Esophagus squamous epithelium (tissue), 5 donors: ENCODE results near the gene ARMCX5. TPM values are rescaled to one million over a fixed set of nuclear protein-coding genes. Genes with fewer than 3 reads are reported as not detected.
A peak's percentile ranks its signal among the peaks of the same experiment; 100 is the strongest.

Experiments used
- DNase-seq: peaks from one replicate; lab custom pipeline; 2025; lab: John Stamatoyannopoulos, UW
- H3K27ac ChIP-seq, 4 donors: fragments of 200-600 bp; sonication (generic); one replicate each; pipeline ENCODE4 v1.5.1; 2016 to 2019; ENCODE audit warnings: mild to moderate bottlenecking in 1 of 4
- H3K27me3 ChIP-seq, 4 donors: fragments of 200-600 bp; sonication (generic); 1 replicate in 3 of 4; 2 replicates in 1 of 4; pipeline versions ENCODE4 v1.5.1 to v1.6.0; 2017 to 2021; ENCODE audit warnings: antibody characterized with exemption in 1 of 4
- H3K36me3 ChIP-seq, 3 donors: fragments of 200-600 bp; sonication (generic); one replicate each; pipeline ENCODE4 v1.5.1; 2016 to 2019
- H3K4me1 ChIP-seq, 3 donors: fragments of 200-600 bp; sonication (generic); one replicate each; pipeline ENCODE4 v1.5.1; 2017 to 2019
- H3K4me3 ChIP-seq, 4 donors: fragments of 200-600 bp; sonication (generic); 1 replicate in 3 of 4; 2 replicates in 1 of 4; pipeline ENCODE4 v1.5.1; 2016 to 2019; ENCODE audit warnings: mild to moderate bottlenecking in 2 of 4, moderate library complexity in 1 of 4
- H3K9me3 ChIP-seq, 3 donors: fragments of 200-600 bp; sonication (generic); one replicate each; pipeline ENCODE4 v1.5.1; 2016 to 2019
- POLR2A ChIP-seq, 4 donors: fragments of 450-650 bp; IDR thresholded peaks; one replicate each; pipeline ENCODE4 v1.6.1; 2017; ENCODE audit warnings: antibody characterized with exemption in 4 of 4, mild to moderate bottlenecking in 4 of 4, moderate library complexity in 3 of 4
- WGBS, 2 donors: methylation state at CpG; one replicate each; pipeline ENCODE4 v1.1.5; 2018; 5-methylcytosine and 5-hydroxymethylcytosine counted together
- intact Hi-C: fragments of 100-400 bp; cut with DNase I; formaldehyde crosslinking; loops from one replicate; pipeline ENCODE4 v1.15.0; 2022
- total RNA-seq, 4 donors: library from RNA; depleted of rRNA; stranded (reverse); fragments of >200 nt; gene quantifications; one replicate each; pipeline ENCODE4 v1.1.0, GENCODE V29; 2016
- TF ChIP-seq, protein P1 (sequence below), 6 experiments: fragments of 450-650 bp in 4 of 6; fragments of 200-600 bp in 2 of 6; sonication (generic) in 2 of 6; IDR thresholded peaks; one replicate each; pipeline ENCODE4 v1.5.1; 2016 to 2019; ENCODE audit warnings: antibody characterized with exemption in 6 of 6, mild to moderate bottlenecking in 4 of 6, moderate library complexity in 4 of 6
- donor health status: DM: yes; HTN: yes; CAD: no.

ARMCX5 gene
- 10 to 100 TPM in 3 of 4 donors, 1 to 10 TPM in 1; 7.9 to 15.1 (median 12.9) TPM for total RNA-seq

DNA sequence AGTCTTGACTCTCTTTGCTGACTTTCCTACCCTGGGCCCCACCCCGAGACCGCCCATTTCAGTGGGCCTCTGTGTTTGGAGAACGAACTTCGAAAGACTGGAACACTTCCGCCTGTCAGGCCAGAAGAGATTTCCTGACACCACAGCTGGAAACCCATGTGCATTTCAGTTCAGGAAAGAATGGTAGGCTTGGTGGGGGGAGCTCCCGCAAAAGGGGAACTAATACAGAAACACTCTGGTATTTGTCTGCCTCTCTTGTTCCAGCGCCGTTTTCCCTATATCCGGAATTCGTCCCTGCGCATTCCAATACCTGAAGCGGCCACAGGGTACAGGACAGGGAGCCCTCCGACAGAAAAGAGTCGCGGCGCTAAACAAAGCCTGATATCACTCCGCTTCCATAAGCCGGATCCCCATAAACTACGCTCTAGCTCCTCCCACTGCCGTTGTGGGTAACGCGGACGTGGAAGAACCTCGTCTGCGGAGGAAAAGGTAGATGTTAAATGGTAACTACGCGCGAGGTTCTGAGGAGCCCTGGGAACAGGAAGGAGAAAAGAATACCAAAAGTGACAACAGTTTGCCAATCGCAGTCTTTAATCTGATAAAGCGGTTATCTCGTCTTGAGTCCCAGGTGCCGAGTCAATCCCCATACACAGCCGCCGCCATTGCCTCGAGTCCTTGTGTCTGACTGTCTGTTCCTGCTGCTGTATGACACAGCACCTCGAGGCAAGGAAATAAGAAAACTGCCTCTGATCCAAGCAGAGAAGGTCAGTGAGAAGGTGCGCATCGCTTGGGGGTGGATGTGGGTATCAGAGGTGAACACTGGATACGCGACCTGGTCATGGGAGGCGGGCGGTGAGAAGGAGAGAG is at the start of gene ARMCX5:
ARMCX5 (plus strand) TSS at position 432 of the 867 bp plus-strand sequence. CDS start 2,627 bp downstream, outside the sequence.
- Histone ChIP-seq H3K27ac (peak within 1 kb of the TSS; percentile 69 to 85 (median 82)), H3K9me3 (no peaks in the 10 kb centered on the region), H3K4me1 (peaks cover 0 to 20% (median 0%) of the 10 kb centered on the region in 3 donors), H3K36me3 (peaks cover 0 to 14% (median 0%) of the 10 kb centered on the region in 3 donors), H3K4me3 (peak within 1 kb of the TSS; percentile 46 to 68 (median 60)), H3K27me3 (no peaks in the 10 kb centered on the region)
- intact Hi-C loops, result no loop called here
- 3 to 50% methylated on average over 22 to 42 of the region's 42 CpGs for WGBS, 2 donors
- TF ChIP-seq, protein P1, sequence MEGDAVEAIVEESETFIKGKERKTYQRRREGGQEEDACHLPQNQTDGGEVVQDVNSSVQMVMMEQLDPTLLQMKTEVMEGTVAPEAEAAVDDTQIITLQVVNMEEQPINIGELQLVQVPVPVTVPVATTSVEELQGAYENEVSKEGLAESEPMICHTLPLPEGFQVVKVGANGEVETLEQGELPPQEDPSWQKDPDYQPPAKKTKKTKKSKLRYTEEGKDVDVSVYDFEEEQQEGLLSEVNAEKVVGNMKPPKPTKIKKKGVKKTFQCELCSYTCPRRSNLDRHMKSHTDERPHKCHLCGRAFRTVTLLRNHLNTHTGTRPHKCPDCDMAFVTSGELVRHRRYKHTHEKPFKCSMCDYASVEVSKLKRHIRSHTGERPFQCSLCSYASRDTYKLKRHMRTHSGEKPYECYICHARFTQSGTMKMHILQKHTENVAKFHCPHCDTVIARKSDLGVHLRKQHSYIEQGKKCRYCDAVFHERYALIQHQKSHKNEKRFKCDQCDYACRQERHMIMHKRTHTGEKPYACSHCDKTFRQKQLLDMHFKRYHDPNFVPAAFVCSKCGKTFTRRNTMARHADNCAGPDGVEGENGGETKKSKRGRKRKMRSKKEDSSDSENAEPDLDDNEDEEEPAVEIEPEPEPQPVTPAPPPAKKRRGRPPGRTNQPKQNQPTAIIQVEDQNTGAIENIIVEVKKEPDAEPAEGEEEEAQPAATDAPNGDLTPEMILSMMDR (IDR thresholded peaks at IDR 0.05), result peak in 4 of 6 experiments; percentile 8 to 33 (median 28)
- TF ChIP-seq POLR2A (IDR thresholded peaks at IDR 0.05), result peak in 1 of 4 donors; percentile 55
- peak; percentile 21 for DNase-seq

DNA sequence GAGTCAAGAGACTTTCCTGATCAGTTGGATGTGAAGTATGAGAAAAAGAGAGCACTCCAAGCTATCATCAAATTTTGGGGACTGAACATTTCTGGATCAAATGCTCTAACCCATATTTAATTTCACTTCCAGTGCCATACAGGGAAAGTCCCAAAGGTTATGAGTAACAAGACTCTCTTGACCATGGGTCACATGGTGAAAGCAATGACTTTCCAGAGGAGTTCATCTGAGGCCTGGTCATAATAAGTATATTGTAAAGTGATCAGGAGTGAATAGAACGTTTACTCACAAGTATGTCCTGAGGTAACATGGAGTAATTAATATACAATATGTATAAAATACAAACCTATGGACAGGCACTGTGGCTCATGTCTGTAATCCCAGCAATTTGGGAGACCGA is 40.7 kb upstream of the ARMCX5 start:
- DNase-seq, result no peak
- TF ChIP-seq POLR2A (IDR thresholded peaks at IDR 0.05), result no peak
- TF ChIP-seq, protein P1 (IDR thresholded peaks at IDR 0.05), result no peak
- intact Hi-C loops, result no loop called here
- WGBS, 2 donors, result 53 to 78% methylated on average over 2 of the region's 2 CpGs
- Histone ChIP-seq H3K27me3 (no peaks in the 10 kb centered on the region), H3K36me3 (no peaks in the 10 kb centered on the region), H3K4me1 (no peaks in the 10 kb centered on the region), H3K9me3 (no peaks in the 10 kb centered on the region), H3K4me3 (no peak overlapping the region), H3K27ac (no peak overlapping the region)

- Histone ChIP-seq H3K4me1 (no peaks in the 10 kb centered on the region), H3K9me3 (no peaks in the 10 kb centered on the region), H3K27me3 (no peaks in the 10 kb centered on the region), H3K4me3 (no peak overlapping the region), H3K27ac (no peak overlapping the region), H3K36me3 (no peaks in the 10 kb centered on the region)
- 69 to 77% methylated on average over 2 of the region's 2 CpGs for WGBS, 2 donors
- intact Hi-C loops, result no loop called here
- DNase-seq, result no peak
- TF ChIP-seq POLR2A (IDR thresholded peaks at IDR 0.05), result no peak
- TF ChIP-seq, protein P1 (IDR thresholded peaks at IDR 0.05), result no peak
These were observed 38.8 kb upstream of the ARMCX5 start for GRCh38 chrX:102560423-102561068.

DNA sequence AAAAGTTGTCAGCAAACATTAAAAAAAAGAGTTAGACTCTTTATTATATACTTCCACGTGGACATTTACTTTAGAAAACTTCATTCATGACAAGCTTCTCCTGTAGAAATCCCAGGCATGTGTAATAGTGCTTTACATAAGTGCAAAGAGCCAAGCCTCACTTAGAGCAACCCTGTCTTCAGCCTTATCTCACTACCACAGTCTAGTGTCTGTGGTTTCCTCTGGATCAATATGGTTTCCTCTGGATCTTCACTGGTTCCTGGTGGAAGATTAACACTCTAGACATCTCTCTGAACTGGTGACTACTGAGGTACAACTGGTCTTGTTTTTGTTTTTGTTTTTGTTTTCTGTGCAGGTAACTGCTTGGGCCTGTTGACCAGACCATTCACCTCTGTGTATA is 18.4 kb upstream of the ARMCX5 start:
- Histone ChIP-seq H3K27me3 (no peaks in the 10 kb centered on the region), H3K9me3 (no peaks in the 10 kb centered on the region), H3K36me3 (no peaks in the 10 kb centered on the region), H3K4me1 (no peaks in the 10 kb centered on the region), H3K4me3 (no peak overlapping the region), H3K27ac (no peak overlapping the region)
- 38 to 71% methylated on average over 1 of the region's 1 CpG for WGBS, 2 donors
- no peak for TF ChIP-seq POLR2A (IDR thresholded peaks at IDR 0.05)
- TF ChIP-seq, protein P1 (IDR thresholded peaks at IDR 0.05), result no peak
- DNase-seq, result no peak
- intact Hi-C loops, result no loop called here

DNA sequence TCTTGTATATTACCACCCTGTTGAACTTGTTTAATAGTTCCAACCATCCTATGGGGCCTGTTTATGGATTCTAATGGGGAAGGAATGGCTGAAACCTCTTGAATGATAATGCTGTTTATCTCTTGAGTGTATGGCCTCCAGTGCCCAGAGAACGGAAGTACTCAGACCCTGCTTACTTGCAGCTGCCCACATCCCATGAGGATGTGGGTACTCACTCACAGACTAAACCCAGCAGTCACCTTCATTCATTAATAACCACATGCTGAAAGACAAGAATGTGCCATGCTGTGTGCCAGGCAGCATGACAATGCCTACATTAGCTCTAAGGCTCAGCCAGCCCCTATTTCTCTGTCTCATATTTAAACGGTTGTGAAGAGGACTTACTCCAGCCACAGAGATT is 5.9 kb upstream of the ARMCX5 start:
- no peaks in the 10 kb centered on the region for H3K36me3 ChIP-seq
- H3K27me3 ChIP-seq, result no peaks in the 10 kb centered on the region
- H3K9me3 ChIP-seq, result no peaks in the 10 kb centered on the region
- intact Hi-C loops, result no loop called here
- H3K27ac ChIP-seq, result no peak overlapping the region
- peaks cover 0 to under 1% (median 0%) of the 10 kb centered on the region in 3 donors for H3K4me1 ChIP-seq
- H3K4me3 ChIP-seq, result no peak overlapping the region
- TF ChIP-seq POLR2A (IDR thresholded peaks at IDR 0.05), result no peak
- TF ChIP-seq, protein P1 (IDR thresholded peaks at IDR 0.05), result no peak
- no peak for DNase-seq
- no CpG with 5 or more reads among the region's 2 CpGs for WGBS, 2 donors
